HG03432 (cell line): ENCODE measurements around the gene TRPM2.
"Not testable (repeated sequence)": the region's sequence is repeated elsewhere in the genome, so short reads cannot be mapped to it uniquely, and the experiment has no call there.

Source experiments
- ATAC-seq: cut with Tn5 transposase; IDR thresholded peaks from one replicate; pipeline ENCODE4 v1.9.1; 2021; ENCODE audit warnings: mild to moderate bottlenecking, moderate library complexity; ENCODE audit not compliant: unreplicated experiment

Gene TRPM2

GRCh38 chr21:44351535-44352252 lies 1.7 kb upstream of the TRPM2 start:
- ATAC-seq, result no peak

- no peak for ATAC-seq
Measured at GRCh38 chr21:44352253-44352860, 1.1 kb upstream of the TRPM2 start.

DNA sequence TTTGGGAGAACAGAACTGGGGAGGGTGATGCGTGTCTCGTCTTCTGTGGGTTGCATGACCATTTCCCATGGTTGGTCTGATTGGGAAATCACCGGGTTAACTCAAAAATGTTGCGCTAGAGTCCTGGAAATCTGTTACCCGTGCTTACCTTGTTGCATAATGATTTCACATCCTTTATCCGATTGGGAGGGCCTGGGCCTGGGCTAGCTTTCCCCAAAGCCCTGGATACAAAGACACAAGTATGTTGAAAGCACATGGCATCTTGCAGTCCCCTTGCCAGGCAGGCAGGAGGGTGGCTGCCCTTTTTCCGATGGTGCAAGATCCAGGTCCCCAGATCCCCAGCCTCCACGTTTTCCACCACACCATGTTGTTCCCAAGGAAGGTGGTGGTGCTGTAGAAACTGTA lies 582 bp downstream of the TRPM2 start:
- no peak for ATAC-seq

GRCh38 chr21:44354775-44355771 lies 1.7 kb downstream of the TRPM2 start:
- ATAC-seq, result no peak

GRCh38 chr21:44356160-44356559 lies 2.7 kb downstream of the TRPM2 start:
- no peak for ATAC-seq

- no peak for ATAC-seq
Measured at GRCh38 chr21:44356636-44357035, 3.2 kb downstream of the TRPM2 start.

- ATAC-seq, result no peak
Measured at GRCh38 chr21:44357064-44357837, 3.8 kb downstream of the TRPM2 start.

DNA sequence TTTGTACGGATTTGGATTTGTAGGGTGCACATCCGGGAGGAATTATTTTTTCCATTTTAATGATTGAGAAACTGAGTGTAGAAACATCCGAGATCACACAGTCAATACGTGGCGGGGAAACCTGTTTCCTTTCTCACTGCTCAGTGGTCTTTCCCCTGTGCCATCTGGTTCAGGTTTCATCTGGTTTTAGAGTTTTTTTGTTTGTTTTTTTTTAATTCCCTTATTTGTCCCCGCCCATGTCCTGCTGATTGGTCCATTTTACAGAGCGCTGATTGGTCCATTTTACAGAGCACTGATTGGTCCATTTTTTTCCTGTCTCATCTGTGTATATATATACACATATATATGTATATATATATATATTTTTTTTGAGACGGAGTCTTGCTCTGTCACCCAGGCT lies 6.0 kb downstream of the TRPM2 start:
- no peak for ATAC-seq

GRCh38 chr21:44360159-44360558 lies 6.7 kb downstream of the TRPM2 start:
- no peak for ATAC-seq

GRCh38 chr21:44361903-44362302 lies 8.5 kb downstream of the TRPM2 start:
- ATAC-seq, result not testable (repeated sequence)

DNA sequence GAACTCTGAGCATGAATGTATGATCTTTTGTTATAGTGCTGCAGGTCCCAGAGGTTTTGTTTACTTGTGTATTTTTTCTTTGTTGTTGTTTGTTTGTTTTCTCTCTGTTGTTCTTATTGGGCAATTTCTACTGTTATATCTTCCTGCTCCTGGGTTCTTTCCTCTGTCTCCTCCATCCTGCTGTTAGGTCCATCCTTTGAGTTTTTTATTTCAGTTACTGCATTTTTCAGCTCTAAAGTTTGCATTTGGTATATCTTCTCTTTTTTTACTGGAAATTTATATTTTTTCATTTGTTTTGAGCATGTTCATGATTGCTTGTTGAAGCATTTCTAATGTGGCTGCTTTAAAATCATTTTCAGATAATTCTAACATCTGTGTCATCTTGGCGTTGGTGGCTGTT lies 9.9 kb downstream of the TRPM2 start:
- ATAC-seq, result no peak

DNA sequence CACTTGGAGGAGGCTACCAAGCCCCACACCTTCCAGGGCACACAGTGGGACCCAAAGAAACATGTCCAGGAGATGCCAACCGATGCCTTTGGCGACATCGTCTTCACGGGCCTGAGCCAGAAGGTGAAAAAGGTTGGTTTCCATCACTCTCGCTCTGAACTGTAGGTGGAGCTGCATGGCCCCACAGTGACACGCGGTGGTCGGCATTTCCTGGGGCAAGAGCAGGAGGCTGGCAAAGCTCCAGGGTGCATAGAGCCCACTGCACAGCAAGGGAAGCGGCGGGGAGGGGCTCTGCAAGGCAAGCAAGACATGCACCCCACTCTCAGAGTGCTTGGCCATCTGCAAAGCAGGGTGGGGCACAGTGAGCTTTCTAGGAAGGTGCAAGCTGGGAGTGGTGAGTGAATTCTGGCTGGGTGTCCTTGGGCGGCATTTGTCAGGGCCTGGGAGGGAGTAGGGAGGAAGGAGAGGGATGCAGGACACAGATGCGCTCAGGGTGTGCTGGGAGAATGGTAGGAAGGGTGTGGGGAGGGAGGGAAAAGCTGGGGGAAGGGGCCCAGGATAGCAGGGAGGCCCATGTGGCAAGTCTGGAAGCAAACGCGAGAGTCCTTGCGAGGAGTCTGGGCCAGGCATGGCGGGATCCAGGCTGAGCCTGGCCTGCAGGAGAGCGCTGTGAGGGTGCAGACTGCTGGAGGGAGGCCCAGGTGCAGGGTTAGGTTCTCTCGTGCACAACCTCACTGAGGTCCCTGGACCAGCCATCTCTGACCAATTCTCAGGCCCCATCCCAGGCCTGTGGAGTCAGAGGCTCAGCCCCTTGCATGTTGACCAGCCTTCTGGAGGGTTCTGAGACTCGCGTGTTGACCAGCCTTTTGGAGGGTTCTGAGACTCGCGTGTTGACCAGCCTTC lies 11.0 kb downstream of the TRPM2 start:
- no peak for ATAC-seq

- ATAC-seq, result no peak
Measured at GRCh38 chr21:44365251-44365966, 12.0 kb downstream of the TRPM2 start.

DNA sequence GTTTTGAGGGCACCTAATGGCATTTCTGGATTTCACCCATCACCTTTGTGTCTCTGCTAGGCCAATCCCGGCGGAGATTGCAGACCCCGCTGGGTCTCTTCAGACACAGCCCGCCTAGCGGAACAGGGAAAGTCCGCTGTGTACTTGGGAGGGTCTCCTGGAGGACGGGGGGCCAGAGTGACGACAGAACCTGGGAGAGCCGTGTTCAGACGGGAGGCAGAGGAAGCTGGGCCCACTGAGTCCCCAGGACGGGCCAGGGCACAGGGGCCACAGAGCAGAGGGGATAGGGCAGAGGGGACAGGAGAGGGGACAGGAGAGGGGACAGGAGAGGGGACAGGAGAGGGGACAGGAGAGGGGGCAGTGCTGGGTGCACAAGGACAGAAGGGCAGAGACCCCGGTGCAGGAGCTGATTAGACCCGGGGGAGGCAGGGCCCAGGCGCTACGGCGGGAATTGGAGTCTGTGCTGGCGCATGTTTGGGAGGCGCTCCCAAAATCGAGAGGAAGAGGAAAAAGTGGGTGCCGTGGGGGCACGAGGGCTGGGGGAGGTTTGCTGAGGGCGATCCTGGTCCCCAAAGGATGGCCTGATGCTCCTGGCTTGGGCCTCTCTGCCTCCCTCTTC lies 12.7 kb downstream of the TRPM2 start:
- no peak for ATAC-seq

DNA sequence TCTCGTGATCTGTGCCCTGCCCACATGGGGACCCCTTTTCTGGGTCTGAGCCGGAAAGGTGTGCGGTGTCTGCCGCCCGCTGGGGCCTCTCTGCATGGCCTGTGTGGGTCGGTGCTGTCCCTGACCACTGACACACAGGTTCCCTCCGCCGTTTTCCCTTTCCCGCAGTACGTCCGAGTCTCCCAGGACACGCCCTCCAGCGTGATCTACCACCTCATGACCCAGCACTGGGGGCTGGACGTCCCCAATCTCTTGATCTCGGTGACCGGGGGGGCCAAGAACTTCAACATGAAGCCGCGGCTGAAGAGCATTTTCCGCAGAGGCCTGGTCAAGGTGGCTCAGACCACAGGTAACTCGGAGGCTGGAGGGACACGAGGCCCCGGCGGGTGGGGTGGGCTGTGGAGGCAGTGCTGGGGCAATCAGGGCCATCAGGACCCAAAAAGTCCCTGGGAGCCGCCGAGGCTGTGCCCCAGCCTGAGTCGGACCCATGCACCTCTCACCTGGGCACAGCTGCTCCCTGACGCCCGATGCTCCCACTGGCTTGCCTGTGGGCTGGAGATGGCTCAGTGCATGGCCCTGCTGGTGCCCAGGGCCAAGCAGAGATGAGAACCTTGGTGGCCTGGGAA lies 13.3 kb downstream of the TRPM2 start:
- no peak for ATAC-seq

DNA sequence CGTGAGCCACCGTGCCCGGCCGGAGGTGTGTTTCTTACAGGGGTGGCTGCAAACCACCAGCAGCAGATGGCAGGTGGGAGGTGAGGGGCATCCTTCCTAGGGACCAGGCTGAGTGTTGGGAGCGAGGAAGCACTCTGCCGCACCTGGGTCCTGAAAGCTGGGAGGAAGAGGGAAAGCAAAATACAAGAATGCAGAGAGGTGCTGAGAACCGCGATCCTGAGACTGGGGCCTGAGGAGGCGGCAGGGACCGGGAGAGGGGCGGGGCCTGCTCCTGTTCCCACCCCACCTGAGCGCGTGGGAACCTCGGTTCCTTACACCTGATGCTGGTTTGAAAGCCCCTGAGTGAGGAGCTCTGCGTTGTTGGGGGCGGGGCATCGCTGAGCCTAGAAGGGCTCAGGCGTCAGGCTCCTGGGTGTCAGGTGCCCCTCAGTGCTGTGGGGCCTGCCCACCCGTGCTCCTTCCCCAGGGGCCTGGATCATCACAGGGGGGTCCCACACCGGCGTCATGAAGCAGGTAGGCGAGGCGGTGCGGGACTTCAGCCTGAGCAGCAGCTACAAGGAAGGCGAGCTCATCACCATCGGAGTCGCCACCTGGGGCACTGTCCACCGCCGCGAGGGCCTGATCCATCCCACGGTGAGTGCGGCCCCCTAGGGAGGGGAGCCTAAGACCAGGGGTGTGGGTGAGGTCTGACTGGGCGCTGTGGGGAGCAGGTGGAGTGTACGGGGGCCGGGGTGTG lies 15.5 kb downstream of the TRPM2 start:
- ATAC-seq, result no peak

DNA sequence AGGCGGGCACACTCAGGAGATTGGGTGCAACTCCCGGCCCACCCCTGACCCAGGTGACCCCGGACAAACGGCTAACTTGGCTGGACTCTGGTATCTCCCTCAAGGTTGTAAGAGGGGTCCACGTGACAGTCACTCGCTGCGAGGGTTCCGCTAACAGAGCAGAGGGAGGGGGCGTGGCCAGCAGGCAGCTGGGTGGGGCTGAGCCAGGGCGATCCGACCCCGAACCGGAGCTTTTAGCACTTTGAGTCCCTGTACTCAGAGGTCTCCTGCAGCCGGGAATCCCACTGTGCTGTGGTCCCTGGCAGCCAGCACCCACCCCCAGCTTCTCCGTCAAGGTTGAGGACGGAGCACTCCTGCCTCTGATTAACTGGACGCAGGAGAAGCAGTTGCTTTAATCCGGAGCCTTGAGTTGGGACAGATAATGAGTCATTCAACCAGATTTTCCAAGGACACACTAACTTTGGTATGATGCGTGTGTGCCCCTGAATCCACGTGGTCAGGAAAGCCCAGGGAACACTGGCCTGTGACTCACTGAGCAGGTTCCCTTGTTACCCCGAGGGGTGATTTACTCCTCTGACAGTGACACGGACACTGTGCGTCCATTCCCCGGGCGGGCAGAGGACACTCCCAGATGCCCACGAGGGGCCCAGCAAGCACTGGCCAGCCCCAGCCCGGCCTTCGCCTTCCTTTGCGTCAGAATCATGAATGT lies 16.8 kb downstream of the TRPM2 start:
- ATAC-seq, result no peak
